Breast epithelium (tissue), 4 donors: ENCODE data around the gene OLR1. TPM values are rescaled to one million over a fixed set of nuclear protein-coding genes. Genes with fewer than 3 reads are reported as not detected.

Experiments
- DNase-seq, 2 donors: peaks; one replicate each; pipeline ENCODE4 v3.0.0-alpha.2; 2019; ENCODE audit warnings: low spot score in 2 of 2
- H3K27ac ChIP-seq, 2 donors: fragments of 200-600 bp; sonication (generic) in 1 of 2; one replicate each; pipeline ENCODE4 v1.5.1; 2016 to 2019; ENCODE audit warnings: mild to moderate bottlenecking in 1 of 2
- H3K27me3 ChIP-seq, 2 donors: fragments of 200-600 bp; sonication (generic) in 1 of 2; one replicate each; pipeline versions ENCODE4 v1.5.1 to v1.6.0; 2017 to 2019; ENCODE audit warnings: control low read depth in 1 of 2, mild to moderate bottlenecking in 1 of 2
- H3K36me3 ChIP-seq: fragments of 200-600 bp; one replicate; pipeline ENCODE4 v1.5.1; 2019
- H3K4me1 ChIP-seq, 2 donors: fragments of 200-600 bp; sonication (generic); one replicate each; pipeline ENCODE4 v1.5.1; 2016 to 2019; ENCODE audit warnings: control low read depth in 1 of 2
- H3K4me3 ChIP-seq, 3 donors: fragments of 200-600 bp; sonication (generic); 1 replicate in 2 of 3; 2 replicates in 1 of 3; pipeline ENCODE4 v1.5.1; 2016 to 2019; ENCODE audit warnings: mild to moderate bottlenecking in 3 of 3, moderate library complexity in 2 of 3
- H3K9me3 ChIP-seq, 2 donors: fragments of 200-600 bp; sonication (generic) in 1 of 2; one replicate each; pipeline ENCODE4 v1.5.1; 2016 to 2019; ENCODE audit warnings: control low read depth in 1 of 2
- POLR2A ChIP-seq: fragments of 450-650 bp; IDR thresholded peaks from one replicate; pipeline ENCODE4 v1.6.1; 2016; ENCODE audit warnings: antibody characterized with exemption, mild to moderate bottlenecking, moderate library complexity
- POLR2AphosphoS5 ChIP-seq, 3 donors: sonication (generic); formaldehyde crosslinking; IDR thresholded peaks; one replicate each; pipeline ENCODE4 v1.6.1; 2017; ENCODE audit warnings: antibody characterized with exemption in 3 of 3
- intact Hi-C: fragments of 100-400 bp; cut with DNase I; formaldehyde crosslinking; loops from one replicate; pipeline ENCODE4 v1.15.1; 2023; ENCODE audit warnings: low total_unique reads
- total RNA-seq, 3 donors: library from RNA; depleted of rRNA; stranded (reverse); fragments of >200 nt; gene quantifications; one replicate each; pipeline ENCODE4 v1.1.0, GENCODE V29; 2016
- TF ChIP-seq, protein P1 (sequence below), 3 donors: fragments of 450-650 bp; IDR thresholded peaks; one replicate each; pipeline ENCODE4 v1.5.1; 2016 to 2017; ENCODE audit warnings: antibody characterized with exemption in 3 of 3, mild to moderate bottlenecking in 3 of 3, moderate library complexity in 3 of 3

The OLR1 gene
- total RNA-seq, 3 donors from 2014 or later: 3.3 to 17.1 TPM; not detected in 1

- Histone ChIP-seq H3K9me3 (no peaks in the 10 kb centered on the region), H3K27me3 (no peaks in the 10 kb centered on the region), H3K27ac (no peak overlapping the region), H3K36me3 (no peaks in the 10 kb centered on the region), H3K4me3 (no peak overlapping the region), H3K4me1 (no peaks in the 10 kb centered on the region)
- intact Hi-C loops: no loop called here
- no peak for DNase-seq
- TF ChIP-seq, protein P1, sequence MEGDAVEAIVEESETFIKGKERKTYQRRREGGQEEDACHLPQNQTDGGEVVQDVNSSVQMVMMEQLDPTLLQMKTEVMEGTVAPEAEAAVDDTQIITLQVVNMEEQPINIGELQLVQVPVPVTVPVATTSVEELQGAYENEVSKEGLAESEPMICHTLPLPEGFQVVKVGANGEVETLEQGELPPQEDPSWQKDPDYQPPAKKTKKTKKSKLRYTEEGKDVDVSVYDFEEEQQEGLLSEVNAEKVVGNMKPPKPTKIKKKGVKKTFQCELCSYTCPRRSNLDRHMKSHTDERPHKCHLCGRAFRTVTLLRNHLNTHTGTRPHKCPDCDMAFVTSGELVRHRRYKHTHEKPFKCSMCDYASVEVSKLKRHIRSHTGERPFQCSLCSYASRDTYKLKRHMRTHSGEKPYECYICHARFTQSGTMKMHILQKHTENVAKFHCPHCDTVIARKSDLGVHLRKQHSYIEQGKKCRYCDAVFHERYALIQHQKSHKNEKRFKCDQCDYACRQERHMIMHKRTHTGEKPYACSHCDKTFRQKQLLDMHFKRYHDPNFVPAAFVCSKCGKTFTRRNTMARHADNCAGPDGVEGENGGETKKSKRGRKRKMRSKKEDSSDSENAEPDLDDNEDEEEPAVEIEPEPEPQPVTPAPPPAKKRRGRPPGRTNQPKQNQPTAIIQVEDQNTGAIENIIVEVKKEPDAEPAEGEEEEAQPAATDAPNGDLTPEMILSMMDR (IDR thresholded peaks at IDR 0.05): no peak
- TF ChIP-seq POLR2AphosphoS5 (IDR thresholded peaks at IDR 0.05) (no peak), POLR2A (no peak)
Measured at GRCh38 chr12:10155966-10156365, 16.0 kb downstream of the OLR1 start.

GRCh38 chr12:10154145-10154496, 17.8 kb downstream of the OLR1 start:
- H3K27me3 ChIP-seq: no peaks in the 10 kb centered on the region
- DNase-seq: no peak
- no peaks in the 10 kb centered on the region for H3K36me3 ChIP-seq
- peak overlapping the region; percentile 47 to 67 (median 52) for H3K4me3 ChIP-seq
- H3K9me3 ChIP-seq: no peaks in the 10 kb centered on the region
- TF ChIP-seq POLR2A (no peak), POLR2AphosphoS5 (IDR thresholded peaks at IDR 0.05) (no peak)
- TF ChIP-seq, protein P1 (IDR thresholded peaks at IDR 0.05): no peak
- H3K27ac ChIP-seq: no peak overlapping the region
- no peaks in the 10 kb centered on the region for H3K4me1 ChIP-seq
- intact Hi-C loops: no loop called here

- TF ChIP-seq POLR2AphosphoS5 (IDR thresholded peaks at IDR 0.05): peak in 1 of 3 donors; percentile 26
- TF ChIP-seq, protein P1 (IDR thresholded peaks at IDR 0.05): peak; percentile 59 to 81 (median 77)
- TF ChIP-seq POLR2A: no peak
- H3K27ac ChIP-seq: peak overlapping the region; percentile 15 to 48
Measured at GRCh38 chr12:10153271-10154144, 18.4 kb downstream of the OLR1 start.

DNA sequence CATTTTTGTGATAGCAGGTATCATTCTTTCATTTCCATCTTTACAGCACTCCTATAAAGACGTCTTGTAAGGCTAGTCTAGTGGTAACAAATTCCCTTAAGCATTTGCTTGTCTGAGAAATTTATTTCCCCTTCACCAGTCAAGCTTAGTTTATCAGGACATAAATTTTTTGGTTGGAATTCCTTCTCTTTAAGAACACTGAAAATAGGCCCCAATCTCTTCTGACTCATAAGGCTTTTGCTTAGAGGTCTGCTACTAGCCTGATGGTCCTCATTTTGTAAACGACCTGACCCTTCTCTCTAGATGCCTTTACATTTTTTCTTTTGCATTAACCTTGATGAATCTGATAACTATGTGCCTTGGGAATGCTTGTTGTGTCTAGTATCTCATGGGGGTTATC, 20.3 kb downstream of the OLR1 start:
- no peak for DNase-seq
- intact Hi-C loops: no loop called here
- no peaks in the 10 kb centered on the region for H3K27me3 ChIP-seq
- H3K36me3 ChIP-seq: no peaks in the 10 kb centered on the region
- TF ChIP-seq, protein P1 (IDR thresholded peaks at IDR 0.05): no peak
- TF ChIP-seq POLR2A (no peak), POLR2AphosphoS5 (IDR thresholded peaks at IDR 0.05) (no peak)
- H3K4me3 ChIP-seq: no peak overlapping the region
- H3K9me3 ChIP-seq: no peaks in the 10 kb centered on the region
- no peak overlapping the region for H3K27ac ChIP-seq
- no peaks in the 10 kb centered on the region for H3K4me1 ChIP-seq

More at GRCh38 chr12:10153271-10154144, 18.4 kb downstream of the OLR1 start:
- no peaks in the 10 kb centered on the region for H3K27me3 ChIP-seq
- peak overlapping the region; percentile 47 to 67 (median 52) for H3K4me3 ChIP-seq
- peak; percentile 47 to 64 for DNase-seq
- intact Hi-C loops: no loop called here
- H3K9me3 ChIP-seq: no peaks in the 10 kb centered on the region
- no peaks in the 10 kb centered on the region for H3K4me1 ChIP-seq
- no peaks in the 10 kb centered on the region for H3K36me3 ChIP-seq

DNA sequence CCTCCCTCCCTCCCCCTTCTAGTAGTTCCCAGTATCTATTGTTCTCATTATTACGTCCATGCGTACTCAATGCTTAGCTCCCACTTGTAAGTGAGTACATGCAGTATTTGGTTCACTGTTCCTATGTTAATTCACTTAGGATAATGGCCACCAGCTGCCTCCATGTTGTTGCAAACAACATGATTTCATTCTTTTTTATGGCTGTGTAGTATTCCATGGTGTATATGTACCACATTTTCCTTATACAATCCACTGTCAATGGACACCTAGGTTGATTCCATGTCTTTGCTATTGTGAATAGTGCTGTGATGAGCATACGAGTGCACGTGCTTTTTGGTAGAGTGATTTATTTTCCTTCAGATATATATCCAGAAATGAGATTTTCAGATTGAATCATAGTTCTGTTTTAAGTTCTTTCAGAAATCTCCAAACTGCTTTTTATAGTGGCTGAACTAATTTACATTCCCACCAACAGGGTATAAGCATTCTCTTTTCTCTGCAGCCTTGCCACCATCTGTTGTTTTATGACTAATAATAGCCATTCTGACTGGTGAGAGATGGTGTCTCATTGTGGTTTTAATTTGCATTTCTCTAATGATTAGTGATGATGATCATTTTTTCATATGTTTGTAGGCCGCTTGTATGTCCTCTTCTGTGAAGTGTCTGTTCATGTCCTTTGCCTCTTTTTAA, 24.1 kb downstream of the OLR1 start:
- Histone ChIP-seq H3K4me3 (no peak overlapping the region), H3K27me3 (no peaks in the 10 kb centered on the region), H3K36me3 (no peaks in the 10 kb centered on the region), H3K4me1 (no peaks in the 10 kb centered on the region), H3K9me3 (no peaks in the 10 kb centered on the region), H3K27ac (no peak overlapping the region)
- no peak for TF ChIP-seq POLR2AphosphoS5 (IDR thresholded peaks at IDR 0.05)
- TF ChIP-seq, protein P1 (IDR thresholded peaks at IDR 0.05): no peak
- no peak for TF ChIP-seq POLR2A
- DNase-seq: no peak
- intact Hi-C loops: no loop called here
